Renal pelvis (tissue), 4 donors: ENCODE results near the gene SYCP2. TPM values are rescaled to one million over a fixed set of nuclear protein-coding genes. Genes with fewer than 3 reads are reported as not detected.

Experiments
- DNase-seq: peaks from one replicate; pipeline ENCODE4 v3.0.0-alpha.2; 2013
- polyA plus RNA-seq, 3 donors: library from polyadenylated mRNA; unstranded; fragments of 120-200 nt; gene quantifications; one replicate each; pipeline ENCODE4 v1.2.1, GENCODE V29; 2013; ENCODE audit not compliant: insufficient read length in 3 of 3

Gene SYCP2
- polyA plus RNA-seq, 3 donors: 4.9 to 9.3 (median 8.8) TPM

DNA sequence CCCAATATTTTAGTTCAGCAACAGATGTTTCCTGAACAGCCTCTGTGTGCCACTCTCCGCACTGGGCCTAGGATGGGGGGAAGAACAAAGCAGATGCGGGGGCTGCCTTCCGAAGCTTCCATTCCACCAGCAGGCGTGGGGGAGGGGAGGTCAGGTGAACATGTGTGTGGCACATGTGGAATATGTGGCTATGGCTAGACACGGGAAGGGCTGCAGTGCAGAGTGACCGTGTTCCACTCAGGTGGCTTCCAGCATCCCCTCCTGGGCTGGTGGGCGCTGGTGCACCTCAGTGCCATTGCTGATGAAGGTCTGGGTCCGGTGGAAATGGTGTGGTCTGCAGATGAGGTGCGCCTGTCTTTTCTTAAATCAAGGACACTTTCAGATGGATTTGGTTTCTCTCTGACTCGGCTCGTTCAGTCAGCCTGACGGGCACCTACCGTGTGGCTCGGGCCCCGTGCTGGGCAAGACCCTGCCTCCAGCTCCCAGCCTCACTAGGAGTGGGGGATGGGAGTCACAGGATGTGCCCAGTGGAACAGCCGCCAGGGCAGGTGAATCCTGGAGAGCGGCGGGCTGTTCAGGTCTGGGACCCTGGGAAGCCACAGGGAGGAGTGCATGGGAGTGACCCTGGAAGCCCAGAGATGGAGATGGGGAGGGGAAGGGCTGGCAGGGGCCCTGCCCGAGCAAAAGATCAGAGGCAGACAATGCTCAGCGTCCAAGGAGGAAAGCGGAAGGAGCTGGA is 111.0 kb downstream of the SYCP2 start:
- DNase-seq: no peak

DNA sequence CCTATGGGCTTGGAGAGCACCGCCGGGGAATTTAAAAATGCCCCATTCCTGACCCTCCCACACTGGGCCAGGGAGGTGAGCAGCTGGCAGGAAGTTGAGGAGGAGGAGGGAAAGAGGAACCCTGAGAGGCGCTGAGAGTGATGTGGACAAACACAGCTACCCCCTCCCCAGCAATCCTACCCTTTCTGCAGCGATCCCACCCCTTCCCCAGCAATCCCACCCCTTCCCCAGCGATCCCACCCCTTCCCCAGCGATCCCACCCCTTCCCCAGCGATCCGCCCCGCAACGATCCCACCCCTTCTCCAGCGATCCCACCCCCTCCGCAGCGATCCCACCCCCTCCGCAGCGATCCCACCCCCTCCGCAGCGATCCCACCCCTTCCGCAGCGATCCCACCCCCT is 111.6 kb downstream of the SYCP2 start:
- DNase-seq: no peak

DNA sequence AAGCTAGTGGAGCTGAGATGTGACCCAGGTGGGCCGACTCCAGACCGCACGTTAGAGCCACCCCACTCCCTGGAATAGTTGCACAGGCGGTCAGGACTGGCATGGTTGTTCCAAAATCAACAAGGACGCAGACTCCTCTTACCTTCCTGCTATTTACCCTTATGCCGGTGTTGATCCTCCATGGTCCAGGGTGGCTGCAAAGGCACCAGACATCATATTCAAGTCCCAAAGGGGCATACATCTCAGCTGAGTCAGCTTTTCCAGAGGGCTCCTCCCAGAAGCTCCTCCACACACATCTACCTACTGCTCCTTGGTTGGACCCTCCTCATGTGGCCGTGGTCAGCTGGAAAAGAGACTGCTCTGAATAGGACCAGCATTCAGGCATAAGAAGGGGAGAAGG is 112.2 kb downstream of the SYCP2 start:
- no peak for DNase-seq

DNA sequence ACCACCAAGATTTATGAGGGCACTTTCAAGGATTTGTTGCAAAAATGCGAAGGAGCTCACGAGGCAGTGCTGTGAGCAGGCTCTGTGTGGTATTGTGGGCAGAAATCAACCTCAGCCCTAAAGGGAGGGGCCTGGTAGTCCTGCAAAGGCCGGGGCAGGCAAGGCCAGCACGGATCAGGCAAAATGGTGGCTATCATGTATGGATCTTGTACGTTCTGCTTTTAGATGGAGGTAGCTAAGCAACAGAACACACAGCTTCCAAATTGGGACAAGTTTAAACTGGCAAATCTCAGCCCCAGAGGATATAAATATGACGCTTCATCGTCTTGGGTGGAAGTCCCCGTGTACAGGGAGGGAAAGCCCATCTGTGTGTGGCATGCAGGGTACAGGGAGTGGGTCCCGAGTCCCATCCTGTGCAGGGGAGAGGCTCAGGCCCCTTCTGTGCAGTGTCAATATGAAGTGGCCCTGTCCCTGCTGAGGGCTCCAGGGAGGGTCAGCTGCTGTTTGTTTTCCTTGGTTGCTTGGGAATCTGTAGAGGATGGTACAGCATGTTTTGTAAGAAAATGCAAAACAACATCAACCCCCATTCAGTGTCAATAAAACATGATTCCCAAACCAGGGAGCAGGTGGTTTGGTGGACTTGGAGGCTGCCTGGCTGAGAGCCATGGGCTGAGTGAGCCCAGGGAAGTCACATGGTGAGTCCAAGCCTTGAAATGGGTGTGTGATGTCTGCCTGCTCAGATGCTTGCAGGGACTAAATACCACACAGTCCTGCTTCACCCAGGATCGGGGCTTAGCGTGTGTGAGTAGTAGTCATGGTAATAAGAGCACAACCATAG is 113.0 kb downstream of the SYCP2 start:
- DNase-seq: no peak

DNA sequence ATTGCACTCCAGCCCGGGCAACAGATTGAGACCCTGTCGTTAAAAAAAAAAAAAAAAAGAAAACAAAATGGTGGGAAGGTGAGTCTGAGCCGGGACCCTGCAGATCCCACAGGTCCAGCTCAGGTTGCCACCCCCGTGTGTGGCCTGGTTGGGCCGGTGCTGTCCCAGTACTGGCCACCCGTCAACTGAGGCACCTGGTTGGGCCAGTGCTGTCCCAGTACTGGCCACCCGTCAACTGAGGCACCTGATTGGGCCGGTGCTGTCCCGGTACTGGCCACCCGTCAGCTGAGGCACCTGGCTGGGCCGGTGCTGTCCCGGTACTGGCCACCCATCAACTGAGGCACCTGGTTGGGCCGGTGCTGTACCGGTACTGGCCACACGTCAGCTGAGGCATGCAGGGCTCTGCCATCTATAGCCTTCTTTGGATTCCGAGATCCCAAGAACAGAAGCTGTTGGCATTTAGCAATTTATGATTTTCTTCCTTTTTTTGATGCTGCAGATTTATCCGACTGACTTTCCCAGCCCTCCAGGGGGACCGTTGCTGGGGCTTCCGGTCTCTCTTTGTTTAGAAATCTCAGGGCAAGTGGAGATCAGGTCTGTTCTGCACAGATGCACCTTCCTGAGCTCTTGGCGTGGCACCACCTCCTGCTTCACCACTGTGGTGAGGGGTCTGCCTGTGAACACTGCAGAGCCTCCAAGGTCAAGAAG is 113.8 kb downstream of the SYCP2 start:
- DNase-seq: no peak

DNA sequence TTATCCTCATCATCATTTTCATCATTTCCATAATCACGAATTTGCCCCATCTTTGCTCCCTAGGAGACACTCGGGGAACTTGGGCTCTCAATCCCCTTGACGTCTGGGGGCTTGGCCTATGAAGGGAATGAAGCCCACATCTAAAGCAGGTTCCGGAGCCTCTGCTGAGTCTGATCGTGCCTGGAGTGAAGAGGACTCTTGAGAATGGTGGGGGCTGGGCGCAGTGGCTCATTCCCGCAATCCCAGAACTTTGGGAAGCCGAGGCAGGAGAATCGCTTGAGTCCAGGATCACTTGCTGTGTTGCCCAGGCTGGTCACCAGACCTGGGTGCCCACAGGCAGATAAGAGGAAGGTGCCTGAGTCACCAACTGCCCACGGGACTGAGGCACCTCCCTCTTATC is 114.5 kb downstream of the SYCP2 start:
- DNase-seq: no peak

DNA sequence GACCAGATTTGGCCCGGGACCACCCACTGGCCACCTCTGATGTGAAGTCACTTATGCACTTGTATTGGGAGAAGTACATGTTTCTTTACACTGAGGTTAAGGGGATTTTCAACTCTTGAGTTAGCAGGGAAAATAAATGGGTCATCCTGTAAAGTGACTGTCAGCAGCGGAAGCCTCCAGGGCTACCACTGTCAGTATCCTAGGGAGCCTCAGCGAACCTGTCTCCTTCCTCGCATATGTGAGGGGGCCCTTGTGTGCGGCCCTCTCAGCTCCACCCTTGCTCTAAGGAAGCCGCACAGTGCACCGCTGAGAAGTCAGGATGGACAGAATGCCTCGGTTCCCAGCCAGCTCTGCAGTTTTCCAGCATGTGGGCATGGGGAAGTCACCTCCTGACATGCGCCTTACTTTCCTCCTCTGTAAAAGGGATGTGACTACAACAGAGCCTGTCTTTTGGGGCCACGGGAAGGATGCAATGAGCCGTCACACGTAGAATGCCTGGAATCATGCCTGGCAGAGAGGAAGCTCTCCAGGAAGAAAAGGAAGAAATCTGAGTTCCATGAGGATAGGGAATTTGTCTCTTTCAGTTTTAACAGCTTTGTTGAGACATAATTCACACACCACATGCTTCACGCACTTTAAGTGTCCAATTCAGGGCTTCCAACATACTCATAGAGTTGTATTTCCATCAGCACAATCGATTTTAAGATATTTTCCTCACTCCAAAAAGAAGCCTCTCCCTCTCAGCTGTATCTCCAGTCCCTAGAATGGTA is 115.4 kb downstream of the SYCP2 start:
- no peak for DNase-seq

DNA sequence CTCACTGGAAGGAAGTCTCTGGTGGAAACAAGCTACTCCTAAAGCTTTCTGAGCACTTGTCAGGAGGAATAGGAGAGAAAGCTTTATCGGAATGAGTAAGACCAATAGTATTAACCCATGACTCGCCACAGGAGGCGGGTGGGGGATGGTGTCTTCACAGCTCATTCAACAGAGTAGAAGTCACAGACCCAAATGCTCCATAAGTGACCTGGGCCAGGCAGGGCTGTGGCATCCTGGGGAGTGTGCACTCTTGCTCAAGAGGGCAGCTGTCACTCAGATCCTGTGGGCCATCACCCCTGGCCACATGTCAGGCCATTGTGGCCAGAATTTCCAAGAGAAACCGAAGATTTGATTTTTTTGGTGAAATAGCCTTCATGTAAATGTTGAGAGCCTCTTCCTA is 116.0 kb downstream of the SYCP2 start:
- DNase-seq: no peak

DNA sequence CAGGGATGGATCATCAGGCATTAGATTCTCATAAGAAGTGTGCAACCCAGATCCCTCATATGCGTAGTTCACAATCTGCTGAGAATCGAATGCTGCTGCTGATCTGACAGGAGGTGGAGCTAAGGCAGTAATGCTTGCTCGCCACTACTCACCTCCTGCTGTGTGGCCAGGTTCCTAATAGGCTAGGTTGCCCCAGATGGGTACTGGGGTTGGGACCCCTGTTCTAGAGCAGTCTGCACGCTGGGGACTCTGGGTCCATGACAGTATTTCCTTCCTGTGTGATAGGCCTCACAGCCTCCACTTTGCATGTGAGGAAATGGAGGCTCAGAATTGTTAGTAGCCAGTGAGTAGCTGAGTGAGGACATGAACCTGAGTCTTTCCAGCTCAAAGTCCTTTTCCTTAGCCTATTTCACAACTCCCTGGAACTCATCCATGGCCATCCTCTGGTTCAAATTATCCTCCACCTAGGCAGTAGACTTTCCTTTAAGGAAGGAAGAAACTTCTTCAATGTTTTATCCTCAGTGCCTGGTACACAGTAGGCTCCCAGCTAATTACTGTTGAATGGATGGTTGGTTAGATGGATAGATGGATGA is 117.2 kb downstream of the SYCP2 start:
- DNase-seq: no peak

DNA sequence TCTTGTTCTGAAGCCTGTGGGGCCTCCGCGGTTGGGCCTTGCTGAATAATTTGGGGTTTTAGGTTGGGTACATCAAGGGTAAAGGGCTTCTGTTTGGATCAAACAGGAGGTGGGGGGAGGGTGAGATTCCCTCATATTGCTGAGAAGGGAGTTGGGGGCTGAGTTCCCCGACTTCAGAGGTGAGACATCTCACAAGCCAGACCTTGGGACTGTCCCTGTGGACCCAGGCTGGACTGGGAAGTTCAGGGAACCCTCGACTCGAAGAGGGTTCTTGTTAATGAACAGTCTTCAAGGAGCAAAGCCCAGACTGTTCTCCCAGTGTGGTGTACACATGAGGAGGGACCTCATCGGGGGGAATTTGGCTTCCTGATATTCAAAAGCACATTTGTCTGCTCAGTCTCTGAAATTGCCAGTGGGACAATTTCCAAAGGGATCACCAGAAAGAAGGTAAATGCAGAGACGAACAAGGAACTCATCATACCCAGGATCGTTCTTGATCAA is 118.5 kb downstream of the SYCP2 start:
- no peak for DNase-seq

DNA sequence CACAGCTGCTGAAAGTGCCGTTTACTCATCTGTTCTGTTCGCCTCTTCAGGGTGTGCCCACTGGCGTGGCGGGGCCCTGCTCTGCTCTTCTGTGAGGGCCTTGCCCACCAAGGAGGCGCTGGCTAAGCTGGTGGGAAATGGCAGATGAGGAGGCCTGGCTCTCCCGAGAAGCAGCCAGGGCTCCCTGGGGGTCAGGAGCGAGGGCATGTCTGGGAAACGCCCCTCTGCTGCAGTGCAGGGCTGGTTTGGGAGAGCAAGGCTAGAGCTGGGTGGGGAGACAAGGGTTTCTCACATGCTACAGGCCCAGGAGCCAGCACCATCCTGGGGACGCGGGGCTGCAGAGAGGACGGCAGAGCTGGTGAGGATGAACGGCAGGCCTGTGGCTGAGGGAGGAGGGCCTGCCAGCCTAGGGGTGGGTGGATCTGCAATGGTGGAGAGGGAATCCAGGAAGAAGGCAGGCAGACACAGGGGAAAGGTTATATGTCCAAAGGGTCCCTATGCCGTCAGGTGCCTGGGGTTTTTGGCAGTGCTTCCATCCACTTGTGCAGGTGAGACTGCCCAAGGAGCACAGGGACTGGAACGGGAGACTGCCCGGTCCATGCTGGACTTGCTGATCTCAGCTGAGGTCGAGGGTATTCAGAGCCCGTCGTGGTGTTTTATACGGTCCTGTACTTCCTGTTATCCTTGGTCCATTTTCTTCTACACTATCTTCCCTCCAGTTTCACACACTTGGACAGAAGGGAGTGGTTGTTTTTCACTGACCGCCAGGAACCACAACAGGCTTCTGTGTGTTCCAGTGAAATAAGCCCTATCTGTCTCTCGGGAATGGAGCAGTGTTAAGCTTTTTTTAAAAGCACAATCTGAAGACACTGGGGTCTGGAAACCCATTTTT is 119.2 kb downstream of the SYCP2 start:
- DNase-seq: no peak

Other genes with a start within 250 kb of the SYCP2 start
- 1 to 10 TPM; 5.5 to 5.8 (median 5.6) TPM for gene PPP1R3D, start 6.7 kb upstream of the SYCP2 start, polyA plus RNA-seq
- gene FAM217B, start 6.8 kb upstream of the SYCP2 start, polyA plus RNA-seq: 10 to 100 TPM; 18.3 to 22.9 (median 21.7) TPM
- gene CDH26, start 24.8 kb upstream of the SYCP2 start, polyA plus RNA-seq: 1 to 10 TPM in 2 of 3 donors, under 1 TPM in 1; 0.84 to 1.5 (median 1.5) TPM